HG03460 (cell line): ENCODE measurements around the gene FBLN5.

Source experiments
- ATAC-seq: cut with Tn5 transposase; IDR thresholded peaks from one replicate; pipeline ENCODE4 v1.9.1; 2021; ENCODE audit not compliant: unreplicated experiment

The FBLN5 gene

DNA sequence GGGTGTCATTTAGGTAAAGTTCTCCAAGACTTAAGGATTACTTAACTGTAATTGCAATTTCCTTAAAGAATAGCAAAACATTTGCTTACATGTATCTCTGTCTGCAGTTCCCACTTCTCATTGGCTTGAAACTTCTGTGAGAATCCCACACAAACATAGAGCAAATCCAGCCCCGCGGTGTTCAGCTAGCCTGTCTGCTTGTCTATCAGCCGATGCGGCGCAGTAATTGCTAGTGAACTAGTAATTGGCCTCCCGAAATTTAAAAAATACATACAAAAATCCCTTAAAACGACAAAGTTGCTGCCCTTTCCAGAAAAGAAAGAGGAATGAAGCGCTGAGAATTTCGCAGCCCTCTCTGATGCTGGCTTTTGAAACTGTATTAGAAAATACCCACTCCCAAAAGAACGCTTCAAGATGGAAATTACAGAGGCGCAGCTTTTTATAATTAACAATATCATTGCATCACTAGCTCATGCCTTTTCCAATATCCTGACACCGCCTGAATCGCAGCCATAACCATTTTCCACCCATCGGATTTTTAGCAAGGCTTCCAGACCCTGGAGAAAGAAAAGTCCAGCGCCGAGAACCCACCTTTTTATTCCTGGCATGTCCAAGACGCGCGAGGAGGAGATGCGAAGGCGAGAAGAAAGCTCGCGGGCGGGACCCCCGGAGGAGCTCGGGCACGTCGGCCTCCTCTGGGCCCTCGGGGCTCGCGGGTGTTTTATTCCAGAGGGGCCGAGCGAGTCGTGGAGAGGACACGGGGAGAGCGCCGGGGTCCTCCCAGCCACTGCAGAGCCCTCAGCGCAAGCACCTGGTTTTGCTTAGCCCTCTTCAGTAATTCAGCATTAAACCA, 646 bp downstream of the FBLN5 start:
- ATAC-seq = no peak

DNA sequence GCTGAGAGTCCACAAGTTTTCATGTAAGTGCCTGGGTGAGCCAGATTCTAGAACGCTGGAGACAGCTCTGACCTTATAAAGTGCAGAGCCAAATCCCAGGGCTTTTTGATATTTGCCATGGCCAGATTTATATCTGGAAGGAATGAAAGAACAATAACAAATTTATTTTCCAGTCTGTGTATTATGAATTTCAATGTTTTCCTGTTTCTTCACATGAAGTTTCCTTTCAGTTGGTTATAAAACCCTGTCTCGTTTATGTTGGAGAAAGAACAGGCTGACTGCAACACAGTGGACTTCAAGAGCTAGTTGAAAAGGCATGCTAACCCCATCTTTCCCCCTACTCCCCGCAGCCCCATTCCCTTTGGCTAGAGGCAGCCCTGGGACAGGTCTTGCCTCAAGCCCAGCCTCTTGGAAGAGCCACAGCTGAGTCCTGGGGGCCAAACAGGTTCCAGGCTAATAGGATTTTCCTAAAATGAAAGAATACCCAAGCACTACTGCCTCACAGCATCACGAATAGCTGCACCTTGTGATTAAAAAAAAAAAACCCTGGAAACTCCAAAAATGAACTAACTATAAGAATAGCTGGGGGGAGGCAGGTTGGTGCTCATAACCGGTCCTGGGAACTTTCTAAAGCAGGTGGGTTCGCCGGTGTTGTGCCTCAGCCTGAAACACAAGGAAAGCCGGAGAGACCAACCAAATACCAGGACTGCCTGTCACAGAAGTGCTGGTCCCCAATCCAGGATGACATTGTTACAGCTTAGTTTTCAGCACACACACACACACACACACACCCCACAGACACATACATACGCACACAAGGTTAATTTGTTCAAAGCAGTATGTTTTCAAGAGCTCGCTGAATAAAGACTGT, 1.5 kb downstream of the FBLN5 start:
- no peak for ATAC-seq

DNA sequence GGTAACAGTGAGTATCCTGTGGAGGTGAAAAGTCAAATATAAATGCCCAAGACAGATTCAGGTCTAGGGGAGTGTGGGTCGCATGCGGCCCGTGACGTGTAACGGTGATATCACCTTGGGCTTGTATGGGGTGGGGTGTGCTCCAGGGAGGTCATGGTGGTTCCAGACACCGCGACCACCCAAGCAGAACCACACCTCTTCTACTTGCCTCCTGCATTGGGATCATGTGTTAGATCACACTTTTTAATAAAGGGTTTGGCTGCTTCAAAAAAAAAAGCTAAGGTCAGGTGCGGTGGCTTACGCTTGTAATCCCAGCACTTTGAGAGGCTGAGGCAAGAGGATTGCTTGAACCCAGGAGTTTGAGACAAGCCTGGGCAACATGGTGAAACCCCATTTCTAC, 4.5 kb downstream of the FBLN5 start:
- ATAC-seq = no peak

DNA sequence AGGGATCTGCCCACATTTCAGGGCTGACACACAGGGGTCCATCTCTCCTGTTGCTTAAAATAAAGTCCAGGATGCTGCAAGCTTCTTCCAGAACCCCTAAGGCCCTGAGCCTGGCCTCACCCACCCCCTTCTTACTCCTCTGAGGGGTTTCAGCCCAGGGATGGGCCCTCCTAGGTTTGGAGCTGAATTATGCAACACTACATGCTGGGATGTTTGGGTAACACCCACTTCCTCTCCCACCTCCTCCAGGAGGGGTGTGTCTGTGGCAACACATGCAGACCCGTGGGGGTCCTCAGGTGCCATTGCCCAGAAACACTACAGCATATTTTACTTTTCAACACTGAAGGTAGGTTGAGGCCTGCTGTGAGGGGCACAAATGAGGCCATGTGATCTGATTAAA, 5.4 kb downstream of the FBLN5 start:
- no peak for ATAC-seq

DNA sequence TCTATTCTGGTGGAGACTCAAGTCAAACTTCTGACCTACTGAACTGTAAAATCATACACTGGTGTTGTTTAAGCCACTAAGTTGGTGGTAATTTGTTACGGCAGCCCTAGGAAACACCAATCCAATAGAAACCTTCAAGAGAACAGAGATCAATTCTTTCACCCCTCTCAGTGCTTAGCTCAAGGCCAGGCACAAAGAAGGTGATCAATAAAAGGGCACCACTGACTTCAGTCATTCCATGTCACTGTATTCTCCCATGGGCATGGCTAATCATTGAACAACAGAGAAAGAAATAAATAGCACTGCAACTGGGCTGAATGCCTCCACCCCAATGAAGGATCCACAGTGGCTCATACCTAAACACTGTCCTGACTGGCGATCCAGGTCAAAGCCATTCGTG, 7.3 kb downstream of the FBLN5 start:
- ATAC-seq = no peak

DNA sequence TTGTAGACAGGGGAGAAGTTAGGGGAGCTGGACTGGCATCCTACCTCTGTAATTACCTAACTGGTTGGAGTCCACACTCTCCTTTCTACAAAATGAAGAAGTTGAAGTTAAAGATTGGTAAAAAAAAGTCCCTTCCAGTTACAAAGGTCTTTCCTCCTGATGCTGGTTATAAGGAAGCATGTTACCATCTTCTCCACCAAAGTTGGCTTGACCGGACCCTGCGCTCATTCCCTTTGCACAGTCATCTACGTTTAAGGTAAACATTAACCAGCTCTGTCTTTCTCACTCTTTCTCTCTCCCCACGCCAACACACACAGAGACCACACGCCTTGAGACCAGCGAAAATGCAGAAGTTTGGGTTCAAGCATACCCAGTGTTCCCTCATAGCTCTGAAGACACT, 11.9 kb downstream of the FBLN5 start:
- ATAC-seq = no peak

DNA sequence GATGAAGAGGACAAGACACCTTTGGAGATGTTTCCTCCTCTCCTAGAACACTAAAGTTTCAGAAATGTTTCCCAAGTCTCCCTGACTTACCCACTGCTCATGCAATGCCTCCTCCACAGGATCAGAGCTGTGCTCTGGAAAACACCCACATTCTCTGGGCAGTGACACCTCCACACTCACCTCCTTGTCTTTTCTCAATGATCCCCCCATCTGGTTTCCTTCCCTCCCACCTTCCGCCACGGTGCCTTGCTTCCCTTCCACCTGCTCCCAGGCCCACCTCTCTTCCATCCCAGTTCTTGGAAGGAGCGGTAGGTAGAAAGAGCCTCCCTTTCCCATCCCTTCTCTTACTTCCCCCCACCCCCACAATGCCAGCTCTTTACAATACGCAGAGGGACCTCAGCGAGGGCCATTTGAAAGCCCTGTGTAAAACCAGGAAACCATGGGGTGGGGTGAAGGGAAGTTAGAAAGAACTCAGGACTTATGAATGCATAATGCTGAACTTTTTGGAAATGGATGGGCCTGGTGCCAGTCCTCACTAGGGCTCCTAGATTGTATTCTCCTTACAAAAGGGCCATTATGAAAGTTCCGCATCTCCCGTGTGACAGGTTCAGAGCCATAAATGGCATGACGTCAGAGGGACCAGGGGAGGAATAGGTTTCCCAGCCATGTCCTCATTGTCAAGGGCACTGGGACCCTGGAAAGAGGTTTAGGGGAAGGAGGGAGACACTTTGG, 12.8 kb downstream of the FBLN5 start:
- ATAC-seq = no peak

DNA sequence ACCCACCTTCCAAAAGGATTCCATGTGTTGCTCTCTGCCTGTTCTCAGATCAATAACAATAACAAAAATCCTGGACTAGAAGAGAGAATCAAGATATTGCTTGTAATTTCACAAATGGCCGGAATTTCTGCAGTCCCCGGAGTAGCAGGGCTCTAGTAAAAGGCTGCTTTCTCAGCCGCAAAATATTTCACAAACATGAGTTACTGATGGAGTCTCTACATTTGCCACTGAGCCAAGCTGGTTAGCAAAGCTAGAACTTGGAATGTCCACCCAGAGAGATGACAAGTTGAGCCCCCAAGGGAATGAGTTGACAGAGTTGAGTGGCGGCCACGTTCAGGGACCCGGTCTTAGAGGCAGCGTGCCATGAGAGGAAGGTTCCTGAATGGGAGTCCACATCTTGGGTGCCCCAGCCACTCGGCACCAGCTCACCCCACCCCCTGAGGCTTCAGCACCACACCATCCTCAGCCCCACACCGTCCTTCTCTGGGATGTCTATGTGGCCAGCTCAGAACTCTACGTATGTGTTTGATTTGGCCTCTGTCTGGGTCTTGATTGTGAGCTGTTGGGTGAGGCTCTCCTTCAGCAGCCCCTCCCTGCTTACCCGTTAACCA, 15.9 kb downstream of the FBLN5 start:
- no peak for ATAC-seq

DNA sequence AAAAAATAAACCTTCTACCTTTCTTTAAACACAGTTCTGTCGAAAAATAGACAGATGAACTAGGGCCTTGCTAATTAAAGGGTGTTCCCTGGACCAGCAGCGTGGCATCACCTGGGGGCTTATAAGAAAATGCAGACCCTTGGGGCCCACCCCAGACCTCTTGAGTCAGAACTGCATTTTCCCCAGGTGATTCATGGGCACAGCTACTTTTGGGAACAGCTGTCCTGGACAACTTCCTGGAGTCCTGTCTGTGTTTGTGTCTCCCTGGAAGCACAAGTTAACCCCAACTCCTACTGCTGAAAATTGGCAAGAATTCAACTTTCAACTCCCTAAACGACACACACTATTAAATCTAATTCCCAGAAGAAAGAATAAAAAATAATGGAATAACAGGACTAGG, 17.8 kb downstream of the FBLN5 start:
- ATAC-seq = no peak

DNA sequence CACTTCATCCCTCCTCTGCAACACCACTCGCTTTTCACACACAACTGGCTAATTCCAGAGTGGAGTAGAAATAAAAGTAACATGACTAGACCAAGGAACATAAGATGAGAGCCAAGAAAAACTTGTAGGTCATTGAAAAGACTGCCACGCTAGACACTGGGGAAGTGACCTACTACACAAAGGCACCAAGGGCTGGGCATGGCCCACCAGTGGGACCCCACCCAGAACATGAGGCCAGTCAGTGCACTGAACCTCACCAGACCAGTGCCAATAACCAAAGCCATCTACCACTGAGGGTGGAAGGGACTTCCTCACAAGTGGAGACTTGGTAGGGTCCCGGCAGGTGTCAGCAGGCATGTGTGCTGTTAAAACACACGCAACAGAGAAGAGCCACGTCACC, 19.7 kb downstream of the FBLN5 start:
- no peak for ATAC-seq

DNA sequence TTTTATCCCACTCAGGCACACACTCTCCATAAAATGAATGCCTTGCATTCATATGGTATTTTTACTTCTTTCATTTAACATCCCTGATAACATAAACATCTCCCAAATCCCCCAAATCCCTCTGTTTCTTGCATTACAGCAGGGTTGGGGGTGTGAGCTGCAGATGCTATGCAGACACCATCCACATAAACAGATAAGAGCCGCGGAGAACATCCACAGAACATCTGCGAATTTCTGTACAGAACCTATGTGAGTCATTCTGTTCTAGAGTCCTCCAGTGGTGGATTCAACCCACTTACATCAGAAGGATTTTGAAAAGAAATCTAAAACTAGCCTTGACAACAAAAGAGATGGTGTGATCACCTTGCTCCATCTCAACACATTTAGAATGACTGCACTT, 20.3 kb downstream of the FBLN5 start:
- ATAC-seq = no peak

DNA sequence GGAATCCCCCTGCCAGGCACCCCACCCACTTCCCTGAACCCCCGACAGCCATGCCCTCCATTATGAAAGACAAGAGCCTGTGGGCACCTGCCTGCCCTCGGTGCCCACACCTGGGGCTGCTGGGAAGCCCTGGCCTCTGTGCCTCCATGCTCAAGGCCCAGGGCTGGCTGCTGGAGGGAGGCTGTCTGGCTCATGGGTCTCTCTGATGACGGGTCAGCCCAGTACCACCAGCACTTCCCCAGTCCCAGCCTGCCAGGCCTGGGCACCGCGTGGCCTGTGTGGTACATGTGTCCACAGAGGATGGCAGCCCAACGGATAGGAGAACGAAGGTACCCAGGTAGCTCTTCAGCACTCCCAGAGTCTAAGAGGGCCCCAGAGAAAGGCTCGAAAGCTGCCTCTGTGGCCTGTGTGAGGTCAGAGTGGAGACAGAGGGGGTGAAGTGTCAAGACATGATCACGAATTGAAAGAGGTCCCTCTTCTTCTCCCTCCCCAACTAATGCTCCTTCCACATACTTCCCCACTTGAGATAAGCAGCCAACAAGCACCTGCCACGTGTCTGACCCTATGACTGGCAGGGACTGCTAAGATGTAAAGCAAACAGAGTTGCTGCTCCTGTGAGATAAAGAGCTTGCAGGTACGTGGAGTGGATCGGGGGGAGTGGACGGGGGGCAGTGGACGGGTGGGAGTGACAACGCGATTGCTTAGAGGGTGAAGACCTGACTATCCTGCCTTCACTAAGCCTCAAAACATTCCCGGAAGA, 21.2 kb downstream of the FBLN5 start:
- ATAC-seq = no peak

DNA sequence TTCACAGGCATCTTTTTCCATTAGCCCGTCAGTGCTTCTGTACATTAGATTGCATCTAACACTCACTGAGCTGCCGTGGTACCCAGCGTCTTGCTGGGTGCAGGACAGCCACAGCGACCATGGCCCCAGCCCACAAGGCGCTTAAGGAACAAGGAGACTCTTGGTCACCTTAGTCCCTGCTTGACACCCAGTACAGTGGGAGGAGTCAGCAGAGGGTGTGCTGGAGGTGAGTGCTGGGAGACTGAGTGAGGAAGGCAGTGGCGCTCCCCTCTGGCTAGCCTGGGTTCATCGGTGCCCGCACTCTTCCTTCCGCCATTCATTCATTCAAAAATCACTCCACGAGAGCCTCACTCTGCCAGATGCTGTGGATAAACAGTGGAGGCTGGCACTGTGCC, 21.8 kb downstream of the FBLN5 start:
- no peak for ATAC-seq

DNA sequence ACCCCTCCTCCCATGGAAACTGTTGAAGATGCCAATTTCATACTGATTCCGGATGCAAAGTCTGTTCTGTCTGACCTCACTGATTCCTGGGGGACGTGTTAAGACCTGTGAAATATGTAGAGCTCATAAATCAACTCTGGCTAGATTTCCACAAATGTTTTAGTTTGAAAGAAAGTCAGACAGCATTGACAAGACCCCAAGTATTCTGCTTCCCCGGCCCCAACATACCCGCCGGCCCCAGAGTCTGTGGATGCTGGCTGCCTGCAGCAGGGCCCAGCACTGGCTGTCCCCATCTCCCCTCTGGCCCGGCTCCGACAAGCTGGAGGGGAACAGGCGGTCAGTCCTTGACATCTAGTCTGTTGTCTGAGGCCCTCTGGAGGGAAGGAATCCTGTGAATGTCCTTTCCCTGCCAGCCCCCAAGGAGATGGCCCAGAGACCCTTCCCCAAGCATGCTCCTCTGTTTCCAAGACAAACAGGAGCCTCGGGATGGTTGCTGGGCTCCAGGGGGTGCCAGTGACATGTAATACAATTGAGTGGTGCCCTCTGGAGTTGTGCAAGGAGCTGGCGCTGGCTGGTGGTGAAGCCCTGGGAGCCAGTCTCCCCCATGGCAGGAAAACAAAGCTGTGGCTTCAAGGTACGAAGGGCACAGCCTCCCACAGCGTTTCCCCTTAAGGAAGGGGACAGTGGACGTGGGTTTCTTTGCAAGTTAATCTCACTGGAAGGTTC, 22.3 kb downstream of the FBLN5 start:
- no peak for ATAC-seq

DNA sequence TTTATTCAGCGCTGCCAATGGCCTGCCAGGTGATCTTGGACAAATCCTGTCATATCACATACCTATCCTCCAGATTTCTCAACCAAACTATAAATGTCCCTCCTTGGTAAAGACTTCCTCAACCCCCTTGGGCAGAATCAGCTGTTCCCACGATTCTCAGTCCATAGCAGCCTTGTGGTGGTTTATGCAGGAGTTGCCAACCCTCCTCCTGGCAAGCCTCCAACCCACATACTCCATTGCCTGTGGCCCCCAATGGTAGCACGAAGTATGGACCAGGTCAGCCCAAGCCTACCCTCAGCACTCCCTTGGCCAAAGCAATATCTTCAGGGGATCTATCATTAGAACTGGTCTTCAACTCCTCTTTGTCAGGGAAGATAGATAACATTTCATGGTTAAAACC, 27.0 kb downstream of the FBLN5 start:
- ATAC-seq = no peak

DNA sequence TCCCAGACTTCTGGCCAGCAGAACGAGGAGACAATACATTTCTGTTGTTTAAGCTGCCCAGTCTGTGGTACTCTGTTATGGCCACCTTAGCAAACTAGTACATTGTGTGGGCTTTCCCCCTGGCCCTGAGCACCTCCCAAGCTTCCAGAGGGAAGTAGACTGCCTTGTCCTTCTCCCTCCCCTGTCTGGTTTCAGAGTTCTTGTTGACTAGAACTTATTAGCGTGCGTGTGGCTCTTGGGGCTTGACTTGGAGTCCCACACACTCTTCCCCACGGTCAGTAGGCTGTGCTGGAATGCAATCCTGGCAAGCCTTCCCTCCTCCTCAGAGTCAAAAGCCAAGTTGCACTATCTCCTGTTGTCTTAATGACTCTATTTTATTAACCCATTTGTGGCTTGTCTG, 27.7 kb downstream of the FBLN5 start:
- ATAC-seq = no peak

DNA sequence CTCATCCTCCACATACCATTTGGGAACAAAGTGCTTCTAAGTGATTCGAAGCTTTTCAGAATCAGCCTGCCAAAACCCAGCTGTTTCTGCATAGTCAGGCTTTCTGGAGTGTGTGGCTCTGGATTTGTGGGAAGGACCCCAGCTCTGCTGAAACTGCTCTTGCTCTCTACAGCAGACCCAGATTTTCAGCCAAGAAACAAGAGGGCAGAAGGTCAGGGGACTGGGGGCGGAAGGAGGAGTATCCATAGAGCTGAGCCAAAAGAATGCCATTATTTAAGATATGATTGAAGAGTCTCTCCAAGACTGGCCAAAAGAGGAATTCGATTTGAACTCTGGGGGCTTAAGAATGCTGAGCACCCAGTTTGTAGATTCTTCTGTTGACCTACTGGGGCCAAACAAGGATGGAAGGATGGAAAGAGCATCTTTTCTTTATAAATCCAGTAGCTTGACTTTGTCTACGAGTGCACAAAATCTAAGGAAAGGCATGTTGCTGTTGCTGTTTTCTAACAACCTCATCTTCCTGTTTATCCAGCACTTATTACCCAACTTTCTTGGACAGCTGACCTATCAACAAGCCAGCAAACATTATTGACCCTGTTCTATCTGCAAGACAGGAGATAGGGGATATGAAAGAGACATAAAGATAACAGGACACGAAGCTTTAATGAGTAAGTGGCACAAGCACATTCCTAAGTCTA, 29.2 kb downstream of the FBLN5 start:
- ATAC-seq = no peak

DNA sequence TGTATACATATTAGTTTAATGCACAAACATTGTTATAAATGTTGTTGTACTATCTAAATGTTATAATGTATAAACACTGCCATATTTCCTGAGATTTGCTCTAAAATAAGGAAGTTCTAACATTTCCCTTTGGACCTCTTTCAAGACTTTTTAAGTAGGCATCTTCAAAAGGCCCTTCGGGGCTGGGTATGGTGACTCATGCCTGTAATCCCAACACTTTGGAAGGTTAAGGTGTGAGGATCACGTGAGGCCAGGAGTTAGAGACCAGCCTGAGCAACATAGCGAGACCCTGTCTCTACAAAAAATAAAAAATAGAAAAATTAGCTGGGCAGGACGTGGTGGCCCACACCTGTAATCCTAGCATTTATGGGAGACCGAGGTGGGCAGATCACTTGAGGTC, 35.5 kb downstream of the FBLN5 start:
- ATAC-seq = no peak

DNA sequence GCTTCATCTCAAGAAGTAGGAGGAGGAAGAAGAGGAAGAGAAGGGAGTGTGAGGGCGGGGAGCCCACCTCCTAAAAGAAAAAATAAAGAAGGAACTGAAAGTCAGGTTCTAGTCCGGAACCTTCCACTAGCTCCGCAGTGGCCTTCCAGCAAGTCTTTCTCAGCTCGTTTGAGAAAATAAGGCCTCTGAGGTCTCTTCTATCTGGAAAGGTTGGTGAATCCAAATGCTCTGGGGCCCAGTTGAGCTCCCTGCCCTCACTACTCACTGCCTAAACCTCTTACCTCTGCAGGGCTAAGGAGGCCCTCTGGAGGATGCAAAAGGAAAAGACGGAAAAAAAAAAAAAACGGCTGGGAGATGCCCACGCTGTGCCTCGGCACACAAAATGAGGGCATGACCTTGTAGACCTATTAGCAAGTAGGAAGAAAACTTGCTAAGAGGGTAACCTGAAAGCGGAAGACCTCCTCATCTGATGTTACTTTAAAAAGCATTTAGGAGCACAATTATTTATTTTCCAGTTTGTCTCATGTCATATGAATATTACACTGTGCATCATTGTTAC, 35.9 kb downstream of the FBLN5 start:
- ATAC-seq = peak; percentile 65
